Aorta (tissue), 4 donors: ENCODE measurements around the gene CD3E. TPM values are rescaled to one million over a fixed set of nuclear protein-coding genes. Genes with fewer than 3 reads are reported as not detected.

Experiments
- polyA plus RNA-seq, 2 donors: library from polyadenylated mRNA; stranded (reverse); fragments of 200-250 nt; gene quantifications; one replicate each; pipeline ENCODE4 v1.2.3, GENCODE V29; 2013
- total RNA-seq, 2 donors: library from RNA; stranded (reverse); fragmentation: NEBNext Ultra II Directional; extraction: Animal tissue kit (Norgen Biotek cat#: 25700); gene quantifications; one replicate each; pipeline ENCODE4 v1.2.1, GENCODE V29; 2021
- donor health status: healthy with polysubstance abuse.
- donor health status: Bipolar disorder and iron deficiency.
- donor health status: DM: no; HTN: no; CAD: no.
- donor health status: DM: yes; HTN: yes; CAD: no.

The CD3E gene
- total and polyA plus RNA-seq, 4 donors = 0.43 to 5.2 (median 2.4) TPM

Other genes starting within 250 kb of the CD3E start
- under 1 TPM in 1 of 2 donors, not detected in 1; 0.96 TPM for gene TMPRSS4, start 227.7 kb upstream of the CD3E start, total RNA-seq
- 1 to 10 TPM in 1 of 2 donors, not detected in 1; 6.5 TPM for gene TMPRSS4, start 227.7 kb upstream of the CD3E start, polyA plus RNA-seq
- gene SMIM35, start 217.8 kb upstream of the CD3E start, total RNA-seq = under 1 TPM in 1 of 2 donors, not detected in 1; 0.15 TPM
- not detected for gene SMIM35, start 217.8 kb upstream of the CD3E start, polyA plus RNA-seq
- gene SCN4B, start 151.9 kb upstream of the CD3E start, total RNA-seq = 10 to 100 TPM in 1 of 2 donors, 1 to 10 TPM in 1; 2.2 to 11.8 TPM
- under 1 TPM; 0.05 to 0.25 TPM for gene SCN4B, start 151.9 kb upstream of the CD3E start, polyA plus RNA-seq
- under 1 TPM in 1 of 2 donors, not detected in 1; 0.78 TPM for gene SCN2B, start 128.1 kb upstream of the CD3E start, total RNA-seq
- gene SCN2B, start 128.1 kb upstream of the CD3E start, polyA plus RNA-seq = not detected
- gene JAML, start 79.7 kb upstream of the CD3E start, total RNA-seq = 10 to 100 TPM in 1 of 2 donors, 1 to 10 TPM in 1; 8.0 to 29.5 TPM
- 1 to 10 TPM; 1.8 to 4.0 TPM for gene JAML, start 79.7 kb upstream of the CD3E start, polyA plus RNA-seq
- gene MPZL3, start 52.4 kb upstream of the CD3E start, total RNA-seq = 1 to 10 TPM; 1.6 to 2.7 TPM
- under 1 TPM; 0.33 to 0.38 TPM for gene MPZL3, start 52.4 kb upstream of the CD3E start, polyA plus RNA-seq
- gene MPZL2, start 40.4 kb upstream of the CD3E start, total RNA-seq = 10 to 100 TPM; 52.7 to 63.2 TPM
- 10 to 100 TPM in 1 of 2 donors, 1 to 10 TPM in 1; 3.8 to 13.3 TPM for gene MPZL2, start 40.4 kb upstream of the CD3E start, polyA plus RNA-seq
- 1 to 10 TPM; 3.0 to 3.9 TPM for gene CD3D, start 38.0 kb downstream of the CD3E start, total RNA-seq
- gene CD3D, start 38.0 kb downstream of the CD3E start, polyA plus RNA-seq = 1 to 10 TPM in 1 of 2 donors, under 1 TPM in 1; 0.36 to 3.3 TPM
- gene CD3G, start 39.6 kb downstream of the CD3E start, total RNA-seq = 1 to 10 TPM; 1.1 to 3.0 TPM
- not detected for gene CD3G, start 39.6 kb downstream of the CD3E start, polyA plus RNA-seq
- 10 to 100 TPM; 33.4 to 35.2 TPM for gene UBE4A, start 54.9 kb downstream of the CD3E start, total RNA-seq
- 10 to 100 TPM in 1 of 2 donors, 1 to 10 TPM in 1; 3.3 to 14.3 TPM for gene UBE4A, start 54.9 kb downstream of the CD3E start, polyA plus RNA-seq
- 100 to 1,000 TPM in 1 of 2 donors, 10 to 100 TPM in 1; 98.4 to 107 TPM for gene ATP5MG, start 96.9 kb downstream of the CD3E start, total RNA-seq
- 100 to 1,000 TPM; 118 to 256 TPM for gene ATP5MG, start 96.9 kb downstream of the CD3E start, polyA plus RNA-seq
- gene KMT2A, start 131.8 kb downstream of the CD3E start, total RNA-seq = 100 to 1,000 TPM; 105 to 114 TPM
- 10 to 100 TPM in 1 of 2 donors, 1 to 10 TPM in 1; 5.6 to 15.1 TPM for gene KMT2A, start 131.8 kb downstream of the CD3E start, polyA plus RNA-seq
- gene TTC36, start 222.7 kb downstream of the CD3E start, total RNA-seq = under 1 TPM in 1 of 2 donors, not detected in 1; 0.42 TPM
- gene TTC36, start 222.7 kb downstream of the CD3E start, polyA plus RNA-seq = under 1 TPM in 1 of 2 donors, not detected in 1; 0.95 TPM
- gene TMEM25, start 226.5 kb downstream of the CD3E start, total RNA-seq = 10 to 100 TPM; 20.7 to 29.8 TPM
- 10 to 100 TPM; 30.2 to 32.2 TPM for gene TMEM25, start 226.5 kb downstream of the CD3E start, polyA plus RNA-seq